H1 (cell line): ENCODE results near the gene PBX1. TPM values are rescaled to one million over a fixed set of nuclear protein-coding genes. Genes with fewer than 3 reads are reported as not detected.

Experiments used
- CTCF ChIA-PET: fragments of 300-600 bp; sonication (Branson Sonifier 250); formaldehyde crosslinking; loops from one replicate; lab custom pipeline; 2021; ENCODE audit not compliant: partially characterized antibody; lab: Charles Lee
- POLR2A ChIA-PET: fragments of 300-600 bp; sonication (Branson Sonifier 250); formaldehyde crosslinking; loops from one replicate; lab custom pipeline; 2021; ENCODE audit warnings: inconsistent platforms; ENCODE audit not compliant: partially characterized antibody; lab: Charles Lee
- DNase-seq, 2 experiments: peaks; one replicate each; pipeline versions ENCODE4 v3.0.0 to v3.0.0-alpha.2; 2010 to 2022; ENCODE audit warnings: low spot score in 2 of 2, low read depth in 1 of 2, mixed read lengths in 1 of 2
- FAIRE-seq: peaks from 2 replicates; lab custom pipeline; 2011; peaks lifted over from hg19 to GRCh38; lab: Jason Lieb, UNC
- H2AFZ ChIP-seq: 2 replicates; pipeline ENCODE4 v1.8.1; 2012; ENCODE audit warnings: low read length, inconsistent platforms
- H2AK5ac ChIP-seq: 2 replicates; pipeline ENCODE4 v1.6.1; 2013; ENCODE audit warnings: low read depth, low read length
- H2BK120ac ChIP-seq: replicated peaks from 2 replicates; pipeline ENCODE3; 2013; ENCODE audit warnings: low read depth, low read length, inconsistent platforms
- H2BK12ac ChIP-seq: 2 replicates; pipeline ENCODE4 v1.6.1; 2013; ENCODE audit warnings: low read depth, low read length
- H2BK15ac ChIP-seq: 2 replicates; pipeline ENCODE4 v1.6.1; 2013; ENCODE audit warnings: low read length
- H2BK20ac ChIP-seq: 2 replicates; pipeline ENCODE4 v1.6.1; 2013; ENCODE audit warnings: low read length
- H2BK5ac ChIP-seq: 2 replicates; pipeline ENCODE4 v1.6.1; 2013; ENCODE audit warnings: low read depth, low read length
- H3K14ac ChIP-seq: 2 replicates; pipeline ENCODE4 v1.6.1; 2013; ENCODE audit warnings: inconsistent platforms; ENCODE audit not compliant: insufficient read length
- H3K18ac ChIP-seq: 2 replicates; pipeline ENCODE4 v1.6.1; 2013; ENCODE audit warnings: low read length; ENCODE audit errors: extremely low read depth
- H3K23ac ChIP-seq: 2 replicates; pipeline ENCODE4 v1.6.1; 2013; ENCODE audit warnings: inconsistent platforms; ENCODE audit not compliant: insufficient read length
- H3K23me2 ChIP-seq: 2 replicates; pipeline ENCODE4 v1.6.1; 2013; ENCODE audit warnings: low read depth, low read length
- H3K27ac ChIP-seq: 2 replicates; pipeline ENCODE4 v1.6.1; 2011; ENCODE audit warnings: low read depth, low read length, inconsistent platforms
- H3K27me3 ChIP-seq, 4 experiments: replicated peaks in 1 of 4; 1 replicate in 1 of 4; 2 replicates in 3 of 4; pipeline versions ENCODE4 v1.6.1 to v1.8.1; 2011 to 2013; ENCODE audit warnings: low read length in 3 of 4, mild to moderate bottlenecking in 3 of 4, inconsistent platforms in 2 of 4, mixed read lengths in 2 of 4, moderate library complexity in 1 of 4; ENCODE audit not compliant: control insufficient read depth in 3 of 4, insufficient read depth in 3 of 4; ENCODE audit errors: extremely low read depth in 1 of 4
- H3K36me3 ChIP-seq, 4 experiments: 2 replicates each; pipeline versions ENCODE4 v1.6.1 to v1.8.1; 2011 to 2013; ENCODE audit warnings: mild to moderate bottlenecking in 4 of 4, low read length in 3 of 4, moderate library complexity in 2 of 4, control low read depth in 1 of 4, inconsistent platforms in 1 of 4; ENCODE audit not compliant: insufficient read depth in 4 of 4, control insufficient read depth in 2 of 4
- H3K4ac ChIP-seq: replicated peaks from 2 replicates; pipeline ENCODE3; 2013; ENCODE audit warnings: low read length, low read depth, mixed read lengths, inconsistent platforms; ENCODE audit not compliant: insufficient read length
- H3K4me1 ChIP-seq, 4 experiments: replicated peaks in 1 of 4; 1 replicate in 1 of 4; 2 replicates in 3 of 4; pipeline versions ENCODE4 v1.6.1 to v1.8.1; 2011 to 2013; ENCODE audit warnings: low read length in 3 of 4, inconsistent platforms in 2 of 4, mixed read lengths in 1 of 4; ENCODE audit not compliant: insufficient read depth in 4 of 4, control insufficient read depth in 3 of 4
- H3K4me2 ChIP-seq, 2 experiments: 2 replicates each; pipeline versions ENCODE4 v1.6.1 to v1.8.1; 2011 to 2013; ENCODE audit warnings: low read depth in 2 of 2, low read length in 2 of 2, control low read depth in 1 of 2, inconsistent platforms in 1 of 2, mild to moderate bottlenecking in 1 of 2; ENCODE audit not compliant: insufficient read depth in 1 of 2
- H3K4me3 ChIP-seq, 4 experiments: fragments of 200-600, 300-600 bp in 1 of 4; sonication (generic), shearing (Covaris generic), sonication (Bioruptor Twin) in 1 of 4; 2 replicates each; pipeline versions ENCODE4 v1.5.1 to v1.8.1; 2011 to 2016; ENCODE audit warnings: low read length in 4 of 4, low read depth in 3 of 4, control low read depth in 2 of 4, inconsistent platforms in 2 of 4, mild to moderate bottlenecking in 2 of 4, mixed read lengths in 1 of 4, moderate library complexity in 1 of 4; ENCODE audit not compliant: insufficient read depth in 2 of 4; ENCODE audit errors: extremely low read depth in 1 of 4
- H3K56ac ChIP-seq: replicated peaks from 2 replicates; pipeline ENCODE3; 2013; ENCODE audit warnings: low read depth, mild to moderate bottlenecking, mixed read lengths, low read length, inconsistent platforms; ENCODE audit not compliant: insufficient read length
- H3K79me1 ChIP-seq: 2 replicates; pipeline ENCODE4 v1.6.1; 2013; ENCODE audit warnings: low read depth, low read length, control low read depth
- H3K79me2 ChIP-seq, 2 experiments: 2 replicates each; pipeline versions ENCODE4 v1.6.1 to v1.8.1; 2012 to 2013; ENCODE audit warnings: low read length in 2 of 2, mild to moderate bottlenecking in 2 of 2, inconsistent platforms in 1 of 2; ENCODE audit not compliant: insufficient read depth in 2 of 2, control insufficient read depth in 1 of 2
- H3K9ac ChIP-seq, 4 experiments: replicated peaks in 1 of 4; 1 replicate in 1 of 4; 2 replicates in 3 of 4; pipeline versions ENCODE4 v1.6.1 to v1.8.1; 2011 to 2013; ENCODE audit warnings: low read depth in 3 of 4, low read length in 3 of 4, control low read depth in 2 of 4, mild to moderate bottlenecking in 2 of 4, moderate library complexity in 2 of 4, inconsistent platforms in 1 of 4; ENCODE audit errors: extremely low read depth in 1 of 4
- H3K9me3 ChIP-seq, 2 experiments: 2 replicates each; pipeline versions ENCODE4 v1.6.1 to v1.8.1; 2012 to 2013; ENCODE audit warnings: mild to moderate bottlenecking in 2 of 2, moderate library complexity in 2 of 2, control low read depth in 1 of 2, inconsistent platforms in 1 of 2, low read depth in 1 of 2, low read length in 1 of 2, mixed read lengths in 1 of 2; ENCODE audit not compliant: insufficient read depth in 2 of 2
- H4K20me1 ChIP-seq, 2 experiments: replicated peaks in 1 of 2; 2 replicates each; pipeline versions ENCODE3 to v1.8.1; 2011 to 2013; ENCODE audit warnings: inconsistent platforms in 2 of 2, low read length in 2 of 2, mild to moderate bottlenecking in 1 of 2; ENCODE audit not compliant: insufficient read depth in 2 of 2, control insufficient read depth in 1 of 2
- H4K5ac ChIP-seq: 2 replicates; pipeline ENCODE4 v1.6.1; 2013; ENCODE audit warnings: low read length, low read depth, mixed read lengths, inconsistent platforms; ENCODE audit not compliant: insufficient read length
- H4K8ac ChIP-seq: 2 replicates; pipeline ENCODE4 v1.8.0; 2013; ENCODE audit warnings: mild to moderate bottlenecking, moderate library complexity, low read length, inconsistent platforms; ENCODE audit not compliant: insufficient read depth; ENCODE audit errors: extremely low read depth
- H4K91ac ChIP-seq: replicated peaks from 2 replicates; pipeline ENCODE3; 2013; ENCODE audit warnings: low read length, mixed read lengths, inconsistent platforms; ENCODE audit not compliant: insufficient read length
- SRF ChIP-seq: IDR thresholded peaks from 2 replicates; pipeline ENCODE4 v1.6.1; 2011; ENCODE audit warnings: mild to moderate bottlenecking, low read depth, low read length, moderate library complexity
- TEAD4 ChIP-seq: IDR thresholded peaks from 2 replicates; pipeline ENCODE4 v1.6.1; 2012; ENCODE audit warnings: low read depth, low read length, inconsistent platforms, mixed read lengths
- WGBS, 2 experiments: shearing (Covaris generic) in 1 of 2; methylation state at CpG; one replicate each; pipeline versions ENCODE4 v1.1.6 to v1.1.7; 2013 to 2015; ENCODE audit warnings: low lambda C conversion rate in 2 of 2, mixed read lengths in 2 of 2, inconsistent platforms in 1 of 2, low coverage in 1 of 2, missing lambda C conversion rate in 1 of 2; ENCODE audit not compliant: insufficient replicate concordance in 2 of 2, insufficient coverage in 1 of 2, insufficient read length in 1 of 2; ENCODE audit errors: extremely low coverage in 1 of 2, missing lambda C conversion rate in 1 of 2; 5-methylcytosine and 5-hydroxymethylcytosine counted together
- polyA plus RNA-seq, 7 experiments: library from polyadenylated mRNA; depleted of rRNA in 3 of 7; stranded (reverse) in 5 of 7; unstranded in 2 of 7; fragments of >200 nt in 5 of 7; fragments of 200-250 nt in 2 of 7; gene quantifications; 1 replicate in 5 of 7; 2 replicates in 1 of 7; 4 replicates in 1 of 7; pipeline versions ENCODE4 v1.2.1 to v1.2.3, GENCODE V29; 2011 to 2013; ENCODE audit warnings: missing spikeins in 2 of 7, mixed read lengths in 2 of 7
- total RNA-seq: library from RNA; stranded (reverse); fragmentation: NEBNext Ultra II Directional; extraction: Animal tissue kit (Norgen Biotek cat#: 25700); gene quantifications from 2 replicates; pipeline ENCODE4 v1.2.1, GENCODE V29; 2021

PBX1 gene
- total and polyA plus RNA-seq, 2 of the 8 experiments (the other 6 are each of a cell fraction or from before 2014, with no cell fraction given): 87.4 to 124 TPM

- WGBS, 2 experiments: 68% methylated on average over 2 of the region's 2 CpGs; no CpG with 5 or more reads in 1 of the 2 experiments
- Histone ChIP-seq H3K4me1 (peaks cover 0 to 17% (median 8%) of the 10 kb centered on the region in 4 experiments; a peak in 4 of 7 replicates), H2AK5ac (no peak overlapping the region), H2BK12ac (no peak overlapping the region), H3K23me2 (no peaks in the 10 kb centered on the region; the same call in 1 of the 2 replicates), H2AFZ (no peak overlapping the region), H3K4ac (no peak overlapping the region), H3K18ac (no peak overlapping the region), H2BK120ac (no peak overlapping the region), H3K56ac (no peak overlapping the region), H3K14ac (no peak overlapping the region), H3K4me2 (no peak overlapping the region), H3K27ac (no peak overlapping the region), H2BK20ac (no peak overlapping the region), H3K9me3 (no peaks in the 10 kb centered on the region), H3K79me2 (peaks cover 3 to 86% of the 10 kb centered on the region in 2 experiments; a peak in 3 of 4 replicates), H3K27me3 (no peaks in the 10 kb centered on the region), H2BK5ac (no peak overlapping the region), H3K4me3 (no peak overlapping the region), H3K9ac (no peak overlapping the region), H3K36me3 (no peaks in the 10 kb centered on the region), H3K79me1 (peaks cover 18% of the 10 kb centered on the region; the same call in 1 of the 2 replicates), H3K23ac (no peak overlapping the region), H4K91ac (no peak overlapping the region), H4K8ac (no peak overlapping the region), H4K5ac (no peak overlapping the region), H2BK15ac (no peak overlapping the region), H4K20me1 (peaks cover 9 to 11% of the 10 kb centered on the region in 2 experiments)
- DNase-seq (no peak), FAIRE-seq (no peak)
- TF ChIP-seq TEAD4: no peak
- no peak for TF ChIP-seq SRF
- CTCF ChIA-PET: interaction anchor here (10.6 kb wide), 1 partner anchor 9 kb away, joined by 88 read pairs; no protein-coding TSS in a partner anchor
- POLR2A ChIA-PET: no interaction called here
These were observed 218.5 kb downstream of the PBX1 start for GRCh38 chr1:164777518-164777917.
